HG03108 (cell line): Measurements from ENCODE around the gene MAGEB6B.
"Not testable (repeated sequence)": the region's sequence is repeated elsewhere in the genome, so short reads cannot be mapped to it uniquely, and the experiment has no call there.

ENCODE experiments used
- ATAC-seq: cut with Tn5 transposase; IDR thresholded peaks from one replicate; pipeline ENCODE4 v1.9.1; 2021; ENCODE audit warnings: moderate library complexity; ENCODE audit not compliant: unreplicated experiment

Gene MAGEB6B

DNA sequence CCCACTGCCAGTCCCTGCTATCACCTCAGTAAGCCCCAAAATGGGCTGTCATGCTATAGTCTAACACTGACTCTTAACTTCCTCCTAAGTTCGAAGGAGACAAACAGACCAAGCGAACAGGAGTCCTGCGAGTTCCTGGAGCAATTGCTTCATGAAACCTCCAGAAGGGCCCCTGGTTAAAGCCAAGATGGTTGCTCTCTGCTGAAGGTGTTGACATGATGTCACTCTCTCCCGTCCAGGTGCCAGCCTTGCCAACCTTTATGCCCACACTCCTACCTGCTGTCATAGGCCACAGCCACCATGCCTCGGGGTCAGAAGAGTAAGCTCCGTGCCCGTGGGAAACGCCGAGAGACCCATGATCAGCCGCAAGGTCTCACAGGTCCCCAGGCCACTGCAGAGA, at the start of gene MAGEB6B:
TSS of gene MAGEB6B (plus strand) at position 301 of the 400 bp plus-strand sequence. CDS start at position 301, 0 bp downstream.
- no peak for ATAC-seq

DNA sequence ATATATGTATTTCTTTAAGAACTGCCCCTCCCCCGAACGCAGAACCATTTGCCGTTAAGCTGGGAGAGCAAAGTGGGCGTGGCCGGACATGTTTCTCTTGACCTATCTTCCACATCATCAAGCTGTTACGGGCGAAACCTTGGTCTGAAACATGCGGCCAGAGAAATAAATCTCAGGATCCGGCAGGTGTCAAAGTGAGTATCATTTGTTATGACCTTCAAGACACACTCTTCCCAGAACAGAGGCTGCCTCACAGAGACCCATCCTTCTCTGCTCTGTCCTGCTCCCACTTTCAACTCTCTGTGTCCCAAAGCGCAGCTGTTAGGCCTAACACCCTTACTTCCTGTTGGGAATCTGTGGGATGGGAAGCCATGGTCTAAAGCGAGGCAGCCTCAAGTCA, 22.1 kb upstream of the MAGEB6B start, which contains the start of gene MAGEB18:
TSS of gene MAGEB18 (plus strand) at position 70 of the 400 bp plus-strand sequence. CDS start 643 bp downstream, outside the sequence.
- ATAC-seq = no peak

GRCh38 chrX:26146024-26146423, 14.4 kb upstream of the MAGEB6B start:
- no peak for ATAC-seq

GRCh38 chrX:26192204-26192603, 31.8 kb downstream of the MAGEB6B start, which contains the start of gene MAGEB6:
Gene MAGEB6, plus strand, starts transcription at chrX:26192440. Its CDS starts 1,407 bp downstream, at chrX:26193847.
- ATAC-seq = no peak

- no peak for ATAC-seq
Measured at GRCh38 chrX:26203561-26203960, 43.2 kb downstream of the MAGEB6B start.

GRCh38 chrX:26204717-26205116, 44.3 kb downstream of the MAGEB6B start:
- ATAC-seq = not testable (repeated sequence)

DNA sequence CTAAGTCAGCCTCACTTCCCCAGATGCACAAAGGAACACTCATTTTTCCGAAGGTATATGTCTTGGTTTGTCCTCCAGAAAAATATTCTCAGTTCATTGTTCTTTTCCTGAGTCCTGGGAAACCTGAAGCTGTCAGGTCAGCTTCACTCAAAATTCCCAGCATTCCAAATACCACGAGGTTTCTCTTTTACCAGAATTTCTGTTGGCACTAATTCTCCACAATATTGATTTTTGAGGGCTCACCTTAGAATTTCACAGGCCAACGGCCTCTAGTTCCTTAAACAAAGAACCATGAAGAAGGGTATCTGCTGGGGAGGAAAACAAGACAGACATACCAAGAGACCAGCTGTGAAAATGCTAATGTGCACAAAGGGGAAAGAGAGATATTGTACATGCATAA, 47.6 kb downstream of the MAGEB6B start:
- ATAC-seq = no peak
